Activated CD8-positive, alpha-beta memory T cell treated with anti-CD3 and anti-CD28 coated beads, Interleukin-2, amount 50 U/mL, for 1 hour (primary cell): ENCODE data around the gene C9orf50.

ENCODE experiments used
- DNase-seq: peaks from one replicate; pipeline ENCODE4 v3.0.0-alpha.2; 2020; ENCODE audit errors: extremely low read depth

Gene C9orf50

DNA sequence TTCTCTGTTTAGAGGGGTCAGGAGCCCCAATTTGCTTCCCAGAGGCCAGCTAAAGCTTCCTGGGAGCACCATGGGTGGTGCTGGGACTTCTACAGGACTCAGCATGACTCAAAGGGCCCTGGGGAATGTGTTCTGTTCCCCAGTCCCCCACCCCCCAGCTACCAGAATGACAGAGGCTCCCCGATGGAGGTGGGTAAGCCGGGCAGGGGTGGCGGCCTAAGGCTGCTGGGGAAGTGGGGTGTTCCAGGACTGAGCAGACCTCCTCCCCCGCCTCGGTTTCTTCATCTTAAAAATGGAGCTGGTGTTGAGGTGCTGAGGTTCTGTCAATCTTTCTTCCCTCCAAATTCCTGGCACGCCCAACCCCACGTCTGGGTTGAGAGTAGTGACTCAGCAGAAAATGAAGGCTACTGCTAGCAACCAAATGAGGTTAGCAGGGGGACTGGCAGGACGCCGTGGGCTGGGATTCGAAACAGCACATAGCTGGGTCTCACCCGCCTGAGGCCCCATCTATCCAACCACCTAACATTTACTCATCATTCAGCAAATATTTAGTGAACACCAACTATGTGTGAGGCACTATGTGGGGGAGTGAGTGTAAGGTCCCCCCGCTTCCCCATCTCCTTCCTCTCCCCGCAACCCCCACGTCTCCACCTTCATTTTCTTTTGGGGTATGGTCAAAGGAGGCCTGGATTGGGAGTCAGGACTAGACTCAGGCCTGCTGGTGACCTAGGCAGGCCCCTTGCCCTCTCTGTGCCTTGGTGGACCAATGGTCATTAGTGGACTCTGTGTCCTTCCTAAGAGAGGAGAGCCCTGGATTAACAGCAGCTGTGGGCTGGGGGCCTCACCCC, 50.2 kb downstream of the C9orf50 start:
- DNase-seq: no peak

DNA sequence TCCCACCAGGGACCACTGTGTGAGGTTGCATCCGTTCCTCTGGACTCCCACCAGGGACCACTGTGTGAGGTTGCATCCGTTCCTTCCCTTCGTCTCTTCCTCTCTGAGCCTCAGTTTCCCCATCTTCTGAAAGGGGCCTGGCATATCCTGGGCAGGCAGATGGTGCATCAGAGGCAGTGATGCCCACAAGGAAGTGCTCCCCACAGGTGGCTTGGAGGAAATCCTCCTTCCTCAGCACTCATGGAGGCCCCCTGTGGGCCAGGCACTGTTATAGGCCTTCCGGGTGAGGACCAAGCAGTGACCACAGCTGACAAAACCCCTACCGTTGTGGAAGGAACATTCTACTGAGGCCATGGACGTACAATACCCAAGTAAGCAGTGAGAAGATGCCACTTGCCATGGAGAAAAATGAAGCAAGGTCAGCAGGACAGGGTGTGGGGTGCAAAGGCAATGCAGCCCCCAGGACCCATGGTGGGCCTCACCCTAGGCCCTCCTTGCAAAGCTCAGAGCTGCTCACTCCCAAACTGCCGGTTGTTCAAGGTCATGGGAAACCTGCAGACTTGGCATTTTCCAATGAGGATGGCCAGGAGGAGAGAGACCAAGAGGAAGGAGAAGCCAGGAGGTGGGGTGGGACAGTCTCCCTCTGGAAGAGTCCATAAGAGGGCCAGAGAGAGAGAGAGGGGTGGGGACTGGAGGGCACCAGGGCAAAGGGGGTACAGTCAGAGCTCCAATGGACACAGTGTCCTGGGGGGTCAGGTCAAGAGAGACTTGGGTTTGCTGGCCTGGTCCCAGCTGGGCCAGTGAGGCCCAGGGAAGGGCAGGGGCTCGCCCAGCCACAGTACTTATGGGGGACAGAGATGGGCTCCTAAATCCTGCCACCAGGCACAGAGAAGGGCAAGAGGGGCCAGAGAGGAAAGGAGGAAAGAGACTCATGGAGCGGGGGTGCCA, 51.1 kb downstream of the C9orf50 start:
- no peak for DNase-seq

DNA sequence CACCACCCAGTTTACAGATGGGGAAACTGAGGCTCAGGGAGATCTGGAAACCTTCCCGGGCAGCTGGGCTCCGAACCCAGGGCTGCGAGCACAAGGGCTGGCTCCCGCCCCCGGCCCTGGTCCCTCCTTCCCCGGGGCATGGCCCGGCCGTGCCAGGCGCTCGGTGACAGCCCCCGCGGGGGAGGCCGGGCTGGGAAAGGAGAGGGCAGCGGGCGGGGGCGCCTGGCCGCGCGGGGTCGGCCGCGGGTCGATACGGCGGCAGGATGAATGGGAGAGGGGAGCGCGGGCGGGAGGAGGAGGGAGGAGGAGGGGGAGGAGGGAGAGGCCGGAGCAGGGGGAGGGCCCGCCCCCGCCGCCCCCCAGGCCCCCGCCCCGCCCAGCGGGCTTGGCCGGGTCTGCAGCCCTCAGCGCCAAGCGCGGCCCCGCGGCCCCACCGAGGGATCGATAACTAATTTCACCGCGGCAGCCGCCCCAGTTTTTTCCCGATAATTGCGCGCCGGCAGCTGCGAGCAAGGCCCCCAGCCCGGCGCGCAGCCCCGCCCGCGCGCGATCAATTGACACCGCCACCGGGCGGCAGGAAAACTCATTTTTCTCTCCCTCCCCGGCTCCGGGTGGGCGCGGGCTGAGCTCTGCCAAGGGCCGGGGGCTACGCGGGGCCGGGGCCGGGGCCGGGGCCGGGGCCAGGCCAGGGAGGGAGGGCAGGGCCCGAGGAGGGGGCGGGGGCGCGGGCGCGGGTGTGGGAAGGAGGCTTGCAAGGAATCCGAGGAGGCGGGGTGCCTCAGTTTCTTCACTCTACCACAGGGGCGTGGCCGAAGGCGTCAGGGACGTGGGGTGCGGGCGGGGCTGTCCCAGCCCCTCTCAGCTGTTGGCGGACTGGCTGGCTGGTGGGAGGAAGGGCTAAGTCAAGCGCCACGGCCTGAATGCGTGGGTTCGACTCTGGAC, 52.1 kb downstream of the C9orf50 start:
- DNase-seq: no peak

DNA sequence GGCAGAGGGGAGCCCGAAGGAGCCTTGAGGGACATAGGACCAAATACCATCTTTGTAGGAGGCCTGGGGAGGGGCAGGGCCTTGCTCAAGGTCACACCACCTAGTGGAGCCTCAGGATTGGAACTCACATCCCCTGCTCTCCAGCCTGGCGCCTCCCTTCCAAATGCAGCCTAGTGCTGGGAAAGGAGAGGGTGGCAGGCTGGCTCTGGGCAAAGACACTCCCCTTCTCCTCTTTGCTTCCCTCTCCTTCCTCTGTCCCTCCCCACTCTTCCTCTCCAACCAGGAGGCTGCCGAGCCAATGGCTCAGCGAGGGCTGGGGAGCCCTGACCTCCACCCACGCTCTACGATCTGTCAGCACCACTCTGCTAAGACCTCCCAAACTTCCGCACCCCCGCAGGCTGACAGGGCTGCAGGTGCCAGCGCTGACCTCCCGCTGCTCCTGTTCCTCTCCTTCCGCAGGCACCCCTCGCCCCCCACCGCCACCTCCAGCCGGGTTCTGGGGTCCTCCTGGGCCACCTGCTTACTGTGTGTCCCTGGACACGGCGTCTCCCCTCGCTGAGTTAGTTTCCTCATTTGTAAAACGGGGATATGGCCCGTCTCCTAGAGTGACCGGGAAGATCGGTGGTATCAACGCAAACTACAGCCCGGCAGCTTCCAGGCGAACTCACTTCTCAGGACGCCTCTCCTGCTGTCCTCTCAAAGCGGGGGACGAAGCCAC, 52.9 kb downstream of the C9orf50 start:
- DNase-seq: no peak

DNA sequence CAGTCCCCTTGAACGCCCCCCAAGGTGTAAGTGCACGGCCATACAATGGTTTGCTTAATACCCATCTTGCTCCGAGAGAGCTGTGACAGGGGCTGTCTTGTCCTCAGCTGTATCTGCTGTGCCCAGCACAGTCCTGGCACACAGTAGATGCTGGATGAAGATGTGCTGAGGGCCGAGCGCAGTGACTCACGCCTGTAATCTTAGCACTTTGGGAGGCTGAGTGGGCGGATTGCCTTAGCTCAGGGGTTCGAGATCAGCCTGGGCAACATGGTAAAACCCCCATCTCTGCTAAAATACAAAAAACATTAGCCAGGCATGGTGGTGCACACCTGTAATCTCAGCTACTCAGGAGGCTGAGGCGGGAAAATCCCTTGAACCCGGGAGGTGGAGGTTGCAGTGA, 53.6 kb downstream of the C9orf50 start:
- no peak for DNase-seq

DNA sequence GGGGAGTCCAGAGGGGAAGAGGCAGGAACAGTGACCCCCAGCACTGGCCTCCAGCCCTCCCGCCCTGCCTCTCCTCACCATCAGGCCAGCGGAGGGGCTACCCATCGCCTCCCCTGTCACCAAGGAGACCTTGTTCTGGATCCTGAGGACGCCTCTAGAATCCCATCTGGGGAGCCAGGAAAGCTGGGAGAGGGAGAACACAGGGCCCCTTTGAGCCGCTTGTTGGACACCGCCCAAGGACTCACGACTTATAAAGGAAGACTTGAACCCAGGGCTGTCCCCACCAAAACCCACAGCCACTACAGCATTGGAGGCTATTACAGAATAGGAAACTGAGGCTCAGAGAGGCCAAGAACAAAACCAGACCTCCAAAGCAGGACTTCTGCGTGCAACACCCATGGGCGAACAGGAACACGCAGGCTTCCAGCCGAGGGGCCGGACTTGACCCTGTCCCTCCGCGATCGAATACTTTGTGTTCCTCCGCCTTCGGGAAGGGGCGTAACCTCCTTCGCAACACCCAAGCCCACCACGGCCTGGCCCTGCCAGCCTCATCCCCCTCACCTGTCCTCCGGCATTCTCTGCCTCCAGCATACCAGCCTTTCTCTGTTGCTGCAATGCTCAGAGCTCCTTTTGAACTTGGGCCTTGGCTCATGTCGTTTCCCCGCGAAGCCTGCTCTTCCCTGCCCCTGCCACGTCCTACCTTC, 54.2 kb downstream of the C9orf50 start:
- no peak for DNase-seq

DNA sequence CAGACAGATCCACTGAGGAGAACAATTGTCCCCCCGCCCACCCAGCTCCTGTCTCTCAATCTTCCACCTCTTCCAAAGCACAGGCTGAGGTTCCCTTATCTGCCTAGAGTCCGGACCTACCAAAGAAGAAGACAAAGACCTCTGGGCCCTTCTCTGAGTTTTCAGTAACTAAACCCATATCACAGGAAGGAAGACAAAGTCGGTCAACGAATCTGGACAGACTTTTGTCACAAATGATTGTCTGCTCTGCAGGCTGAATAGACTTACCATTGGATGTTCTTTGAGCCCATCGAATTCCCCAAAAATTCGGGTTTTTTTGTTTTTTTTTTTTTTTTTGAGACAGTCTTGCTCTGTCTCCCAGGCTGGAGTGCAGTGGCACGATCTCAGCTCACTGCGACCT, 58.0 kb downstream of the C9orf50 start:
- no peak for DNase-seq

DNA sequence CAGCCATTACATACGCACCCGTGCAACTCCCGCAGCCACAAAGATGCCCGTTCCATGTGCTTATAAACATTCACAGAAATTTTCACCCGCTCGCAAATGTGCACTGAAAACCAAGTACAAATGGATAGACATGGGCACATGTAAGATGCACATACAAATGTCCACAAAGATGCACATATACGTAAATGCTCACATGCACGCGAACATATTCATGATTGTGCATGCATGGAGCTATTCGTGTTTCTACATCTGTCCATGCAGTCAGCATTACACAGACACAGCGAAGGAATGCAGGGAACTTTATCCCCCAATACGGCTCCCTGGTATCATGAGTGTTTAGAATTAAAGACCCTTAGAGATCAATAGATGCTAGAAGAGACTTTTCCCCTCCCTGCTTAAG, 58.4 kb downstream of the C9orf50 start:
- no peak for DNase-seq
